ENCODE data around the gene IGF1R. TPM values are rescaled to one million over a fixed set of nuclear protein-coding genes. Genes with fewer than 3 reads are reported as not detected.

IGF1R gene
- 10 to 100 TPM; 47.2 to 49.2 TPM for total RNA-seq
- 1 to 10 TPM in 1 of 2 donors, under 1 TPM in 1; 0.45 to 3.0 TPM for polyA plus RNA-seq

GRCh38 chr15:98647774-98648653 is at the start of gene IGF1R:
TSS of gene IGF1R (plus strand) at chr15:98648539. CDS start at chr15:98649582, 1,043 bp downstream.
- Mint-ChIP-seq H3K27ac (peak within 1 kb of the TSS in 6 of 7 donors; percentile 67 to 91 (median 84)), H3K9me3 (peaks cover 0 to 9% (median 2%) of the 10 kb centered on the region in 8 donors), H3K27me3 (peaks cover 14 to 21% of the 10 kb centered on the region in 2 donors), H3K36me3 (peaks cover 0 to 9% of the 10 kb centered on the region in 2 donors), H3K4me3 (peak within 1 kb of the TSS; percentile 84 to 88 (median 87)), H3K4me1 (peaks cover 17 to 33% (median 24%) of the 10 kb centered on the region in 4 donors)
- ChIA-PET CTCF (ENCODE audit: partially characterized antibody) (interaction anchor here (0.7 to 3.2 kb wide), 6 partner anchors 11 to 427 kb away, joined by 3 to 26 read pairs (median 3); no protein-coding TSS in a partner anchor), POLR2A (ENCODE audit: partially characterized antibody) (interaction anchor here (0.6 to 1.7 kb wide), 3 partner anchors 10 to 211 kb away, joined by 4 to 5 read pairs (median 4); no protein-coding TSS in a partner anchor)
- no peaks in the 10 kb centered on the region for H3K9me3 ChIP-seq (ENCODE audit: control insufficient read depth in 1 of 2, low read length in 2 of 2)
- no peaks in the 10 kb centered on the region for H3K36me3 ChIP-seq (ENCODE audit: insufficient read depth, low read length)
- H3K27me3 ChIP-seq (ENCODE audit: insufficient read depth, low read length), result peaks cover 14% of the 10 kb centered on the region
- peak within 1 kb of the TSS in 1 of 2 donors; percentile 59 for H3K4me3 ChIP-seq (ENCODE audit: low read length in 2 of 2)
- H3K4me1 ChIP-seq (ENCODE audit: insufficient read depth, low read length), result peaks cover 23% of the 10 kb centered on the region
- DNase-seq, result peak; percentile 76 to 88 (median 87)
- no peak within 1 kb of the TSS for H3K27ac ChIP-seq (ENCODE audit: low read depth, low read length)
- intact Hi-C loops (cut with micrococcal nuclease), result loop anchor here (5.0 kb wide), 3 partner anchors 46 to 1954 kb away; partner anchors contain the start of genes ASB7, LINS1 and LRRC28

GRCh38 chr15:98599909-98600691 is 48.2 kb upstream of the IGF1R start:
- POLR2A ChIA-PET (ENCODE audit: partially characterized antibody), result interaction anchor here (0.7 to 1.0 kb wide), 3 partner anchors 11 to 18 kb away, joined by 3 read pairs; no protein-coding TSS in a partner anchor
- Histone ChIP-seq H3K27ac (ENCODE audit: low read depth, low read length) (no peak overlapping the region), H3K27me3 (ENCODE audit: insufficient read depth, low read length) (no peaks in the 10 kb centered on the region), H3K9me3 (ENCODE audit: control insufficient read depth in 1 of 2, low read length in 2 of 2) (no peaks in the 10 kb centered on the region), H3K36me3 (ENCODE audit: insufficient read depth, low read length) (no peaks in the 10 kb centered on the region), H3K4me3 (ENCODE audit: low read length in 2 of 2) (peak overlapping the region in 1 of 2 donors; percentile 23), H3K4me1 (ENCODE audit: insufficient read depth, low read length) (peaks cover 11% of the 10 kb centered on the region)
- H3K36me3 Mint-ChIP-seq, result no peaks in the 10 kb centered on the region
- H3K27me3 Mint-ChIP-seq, result peaks cover 5 to 7% of the 10 kb centered on the region in 2 donors
- H3K4me1 Mint-ChIP-seq, result peaks cover 6 to 14% (median 11%) of the 10 kb centered on the region in 4 donors
- peak overlapping the region in 6 of 7 donors; percentile 16 to 94 (median 80) for H3K27ac Mint-ChIP-seq
- peak in 3 of 5 donors; percentile 7 to 9 (median 8) for DNase-seq
- H3K9me3 Mint-ChIP-seq, result no peaks in the 10 kb centered on the region
- intact Hi-C loops (cut with micrococcal nuclease), result loop anchor here (5.0 kb wide), 1 partner anchor 47 kb away; the partner anchor contains the start of gene IGF1R
- peak overlapping the region; percentile 78 to 92 (median 87) for H3K4me3 Mint-ChIP-seq
- CTCF ChIA-PET (ENCODE audit: partially characterized antibody), result interaction anchor here (1.2 to 1.3 kb wide), 4 partner anchors 10 to 81 kb away, joined by 3 to 4 read pairs (median 4); partner anchors contain the start of gene IGF1R

GRCh38 chr15:98604983-98605382 is 43.4 kb upstream of the IGF1R start:
- no peak overlapping the region for H3K4me3 ChIP-seq (ENCODE audit: low read length in 2 of 2)
- H3K27me3 ChIP-seq (ENCODE audit: insufficient read depth, low read length), result no peaks in the 10 kb centered on the region
- H3K4me1 ChIP-seq (ENCODE audit: insufficient read depth, low read length), result peaks cover 7% of the 10 kb centered on the region
- H3K9me3 ChIP-seq (ENCODE audit: control insufficient read depth in 1 of 2, low read length in 2 of 2), result no peaks in the 10 kb centered on the region
- no peak for DNase-seq
- H3K4me3 Mint-ChIP-seq, result no peak overlapping the region
- H3K9me3 Mint-ChIP-seq, result peaks cover 0 to 2% (median 0%) of the 10 kb centered on the region in 8 donors
- POLR2A ChIA-PET (ENCODE audit: partially characterized antibody), result interaction anchor here (0.6 kb wide), 1 partner anchor 31 kb away, joined by 3 read pairs; no protein-coding TSS in a partner anchor
- H3K27me3 Mint-ChIP-seq, result peaks cover 2 to 6% of the 10 kb centered on the region in 2 donors
- no peak overlapping the region for H3K27ac ChIP-seq (ENCODE audit: low read depth, low read length)
- no peak overlapping the region for H3K27ac Mint-ChIP-seq
- peaks cover 4 to 8% (median 8%) of the 10 kb centered on the region in 4 donors for H3K4me1 Mint-ChIP-seq
- no peaks in the 10 kb centered on the region for H3K36me3 ChIP-seq (ENCODE audit: insufficient read depth, low read length)
- CTCF ChIA-PET (ENCODE audit: partially characterized antibody), result no interaction called here
- H3K36me3 Mint-ChIP-seq, result no peaks in the 10 kb centered on the region
- intact Hi-C loops (cut with micrococcal nuclease), result loop anchor here (5.0 kb wide), 1 partner anchor 42 kb away; the partner anchor contains the start of gene IGF1R

GRCh38 chr15:98609144-98609852 is 39.0 kb upstream of the IGF1R start:
- Histone ChIP-seq H3K27me3 (ENCODE audit: insufficient read depth, low read length) (no peaks in the 10 kb centered on the region), H3K4me3 (ENCODE audit: low read length in 2 of 2) (no peak overlapping the region), H3K4me1 (ENCODE audit: insufficient read depth, low read length) (no peaks in the 10 kb centered on the region), H3K9me3 (ENCODE audit: control insufficient read depth in 1 of 2, low read length in 2 of 2) (no peaks in the 10 kb centered on the region), H3K27ac (ENCODE audit: low read depth, low read length) (no peak overlapping the region), H3K36me3 (ENCODE audit: insufficient read depth, low read length) (no peaks in the 10 kb centered on the region)
- no peak overlapping the region for H3K4me3 Mint-ChIP-seq
- ChIA-PET POLR2A (ENCODE audit: partially characterized antibody) (no interaction called here), CTCF (ENCODE audit: partially characterized antibody) (no interaction called here)
- peaks cover 2 to 12% of the 10 kb centered on the region in 2 donors for H3K27me3 Mint-ChIP-seq
- DNase-seq, result no peak
- intact Hi-C loops (cut with micrococcal nuclease), result no loop called here
- peaks cover 0 to 2% (median 0%) of the 10 kb centered on the region in 8 donors for H3K9me3 Mint-ChIP-seq
- H3K36me3 Mint-ChIP-seq, result no peaks in the 10 kb centered on the region
- H3K27ac Mint-ChIP-seq, result no peak overlapping the region
- H3K4me1 Mint-ChIP-seq, result peaks cover 2 to 6% (median 5%) of the 10 kb centered on the region in 4 donors

- CTCF ChIA-PET (ENCODE audit: partially characterized antibody), result no interaction called here
- Mint-ChIP-seq H3K27ac (no peak overlapping the region), H3K4me3 (no peak overlapping the region), H3K27me3 (peaks cover 2 to 12% of the 10 kb centered on the region in 2 donors), H3K9me3 (peaks cover 0 to 2% (median 0%) of the 10 kb centered on the region in 8 donors), H3K4me1 (peaks cover 2 to 6% (median 5%) of the 10 kb centered on the region in 4 donors), H3K36me3 (no peaks in the 10 kb centered on the region)
- Histone ChIP-seq H3K27me3 (ENCODE audit: insufficient read depth, low read length) (no peaks in the 10 kb centered on the region), H3K4me1 (ENCODE audit: insufficient read depth, low read length) (no peaks in the 10 kb centered on the region), H3K36me3 (ENCODE audit: insufficient read depth, low read length) (no peaks in the 10 kb centered on the region), H3K9me3 (ENCODE audit: control insufficient read depth in 1 of 2, low read length in 2 of 2) (no peaks in the 10 kb centered on the region), H3K27ac (ENCODE audit: low read depth, low read length) (no peak overlapping the region), H3K4me3 (ENCODE audit: low read length in 2 of 2) (no peak overlapping the region)
- POLR2A ChIA-PET (ENCODE audit: partially characterized antibody), result interaction anchor here (0.9 to 1.2 kb wide), 2 partner anchors 11 to 50 kb away, joined by 3 read pairs; no protein-coding TSS in a partner anchor
- no peak for DNase-seq
- intact Hi-C loops (cut with micrococcal nuclease), result no loop called here
Observed at GRCh38 chr15:98610991-98611390, 37.3 kb upstream of the IGF1R start.

- ChIA-PET POLR2A (ENCODE audit: partially characterized antibody) (interaction anchor here (0.7 to 0.9 kb wide), 2 partner anchors 19 to 50 kb away, joined by 3 read pairs; no protein-coding TSS in a partner anchor), CTCF (ENCODE audit: partially characterized antibody) (no interaction called here)
- intact Hi-C loops (cut with micrococcal nuclease), result no loop called here
- no peak overlapping the region for H3K4me3 ChIP-seq (ENCODE audit: low read length in 2 of 2)
- no peaks in the 10 kb centered on the region for H3K4me1 ChIP-seq (ENCODE audit: insufficient read depth, low read length)
- Mint-ChIP-seq H3K36me3 (no peaks in the 10 kb centered on the region), H3K27me3 (peaks cover 5 to 16% of the 10 kb centered on the region in 2 donors), H3K9me3 (peaks cover 0 to 1% (median 0%) of the 10 kb centered on the region in 8 donors), H3K4me3 (peak overlapping the region in 1 of 8 donors; percentile 24), H3K4me1 (peaks cover 2 to 6% (median 5%) of the 10 kb centered on the region in 4 donors), H3K27ac (no peak overlapping the region)
- no peak overlapping the region for H3K27ac ChIP-seq (ENCODE audit: low read depth, low read length)
- no peaks in the 10 kb centered on the region for H3K36me3 ChIP-seq (ENCODE audit: insufficient read depth, low read length)
- no peaks in the 10 kb centered on the region for H3K9me3 ChIP-seq (ENCODE audit: control insufficient read depth in 1 of 2, low read length in 2 of 2)
- no peak for DNase-seq
- H3K27me3 ChIP-seq (ENCODE audit: insufficient read depth, low read length), result no peaks in the 10 kb centered on the region
Observed at GRCh38 chr15:98611808-98612207, 36.5 kb upstream of the IGF1R start.
